ENCODE measurements around the gene NRXN3.
"Not testable (repeated sequence)": the region's sequence is repeated elsewhere in the genome, so short reads cannot be mapped to it uniquely, and the experiment has no call there.

Gene NRXN3

GRCh38 chr14:79016828-79017505 lies 846.8 kb downstream of the NRXN3 start:
- DNase-seq (ENCODE audit: low spot score) = no peak

GRCh38 chr14:79017561-79017960 lies 847.4 kb downstream of the NRXN3 start:
- DNase-seq (ENCODE audit: low spot score) = no peak

GRCh38 chr14:79018836-79019235 lies 848.7 kb downstream of the NRXN3 start:
- DNase-seq (ENCODE audit: low spot score) = no peak

- DNase-seq (ENCODE audit: low spot score) = not testable (repeated sequence)
Measured at GRCh38 chr14:79019898-79020297, 849.7 kb downstream of the NRXN3 start.

- no peak for DNase-seq (ENCODE audit: low spot score)
Measured at GRCh38 chr14:79021766-79022165, 851.6 kb downstream of the NRXN3 start.

- DNase-seq (ENCODE audit: low spot score) = no peak
Measured at GRCh38 chr14:79027138-79027537, 857.0 kb downstream of the NRXN3 start.

- DNase-seq (ENCODE audit: low spot score) = no peak
Measured at GRCh38 chr14:79028281-79028680, 858.1 kb downstream of the NRXN3 start.

GRCh38 chr14:79036441-79036840 lies 866.3 kb downstream of the NRXN3 start:
- no peak for DNase-seq (ENCODE audit: low spot score)

GRCh38 chr14:79037106-79037505 lies 866.9 kb downstream of the NRXN3 start:
- no peak for DNase-seq (ENCODE audit: low spot score)

GRCh38 chr14:79037593-79037992 lies 867.4 kb downstream of the NRXN3 start:
- no peak for DNase-seq (ENCODE audit: low spot score)

- no peak for DNase-seq (ENCODE audit: low spot score)
Measured at GRCh38 chr14:79040790-79041189, 870.6 kb downstream of the NRXN3 start.

GRCh38 chr14:79043194-79043889 lies 873.2 kb downstream of the NRXN3 start:
- DNase-seq (ENCODE audit: low spot score) = no peak

- DNase-seq (ENCODE audit: low spot score) = no peak
Measured at GRCh38 chr14:79044894-79045624, 874.9 kb downstream of the NRXN3 start.

- DNase-seq (ENCODE audit: low spot score) = no peak
Measured at GRCh38 chr14:79050787-79051727, 880.9 kb downstream of the NRXN3 start.

- DNase-seq (ENCODE audit: low spot score) = no peak
Measured at GRCh38 chr14:79051742-79052141, 881.6 kb downstream of the NRXN3 start.

- no peak for DNase-seq (ENCODE audit: low spot score)
Measured at GRCh38 chr14:79056879-79057278, 886.7 kb downstream of the NRXN3 start.

GRCh38 chr14:79057333-79057732 lies 887.2 kb downstream of the NRXN3 start:
- no peak for DNase-seq (ENCODE audit: low spot score)

- DNase-seq (ENCODE audit: low spot score) = no peak
Measured at GRCh38 chr14:79062226-79062625, 892.1 kb downstream of the NRXN3 start.

- no peak for DNase-seq (ENCODE audit: low spot score)
Measured at GRCh38 chr14:79064214-79064613, 894.0 kb downstream of the NRXN3 start.

GRCh38 chr14:79074510-79074909 lies 904.3 kb downstream of the NRXN3 start:
- no peak for DNase-seq (ENCODE audit: low spot score)

GRCh38 chr14:79076428-79076827 lies 906.3 kb downstream of the NRXN3 start:
- DNase-seq (ENCODE audit: low spot score) = no peak

- DNase-seq (ENCODE audit: low spot score) = no peak
Measured at GRCh38 chr14:79077096-79077495, 906.9 kb downstream of the NRXN3 start.

Measured in hematopoietic multipotent progenitor cell treated with erythropoietin and hydrocortisone succinate and interleukin-3 and kit ligand, for 15 days (in vitro differentiated cells).